Suprapubic skin (tissue), 4 donors: ENCODE data around the gene TRIM65. TPM values are rescaled to one million over a fixed set of nuclear protein-coding genes. Genes with fewer than 3 reads are reported as not detected.
A peak's percentile ranks its signal among the peaks of the same experiment; 100 is the strongest.

ENCODE experiments used
- DNase-seq, 2 donors: peaks; one replicate each; pipeline ENCODE4 v3.0.0-alpha.2; 2019; ENCODE audit warnings: low spot score in 2 of 2
- H3K27ac ChIP-seq: fragments of 200-600 bp; sonication (generic); one replicate; pipeline ENCODE4 v1.5.1; 2019
- H3K27me3 ChIP-seq: fragments of 200-600 bp; sonication (generic); one replicate; pipeline ENCODE4 v1.5.1; 2019
- H3K36me3 ChIP-seq: fragments of 200-600 bp; sonication (generic); one replicate; pipeline ENCODE4 v1.5.1; 2019
- H3K4me1 ChIP-seq: fragments of 200-600 bp; sonication (generic); one replicate; pipeline ENCODE4 v1.5.1; 2019
- H3K4me3 ChIP-seq: fragments of 200-600 bp; sonication (generic); one replicate; pipeline ENCODE4 v1.5.1; 2019; ENCODE audit warnings: mild to moderate bottlenecking
- H3K9me3 ChIP-seq: fragments of 200-600 bp; sonication (generic); one replicate; pipeline ENCODE4 v1.5.1; 2019
- CTCF ChIP-seq, 2 donors: fragments of 200-600 bp in 1 of 2; fragments of 450-650 bp in 1 of 2; sonication (generic) in 1 of 2; IDR thresholded peaks; one replicate each; pipeline ENCODE4 v1.5.1; 2016 to 2019; ENCODE audit warnings: antibody characterized with exemption in 2 of 2, mild to moderate bottlenecking in 1 of 2, moderate library complexity in 1 of 2
- EP300 ChIP-seq: sonication (generic); formaldehyde crosslinking; IDR thresholded peaks from one replicate; pipeline ENCODE4 v1.6.1; 2017; ENCODE audit warnings: antibody characterized with exemption
- POLR2A ChIP-seq, 2 donors: fragments of 450-650 bp; IDR thresholded peaks; one replicate each; pipeline ENCODE4 v1.6.1; 2017; ENCODE audit warnings: antibody characterized with exemption in 2 of 2, mild to moderate bottlenecking in 2 of 2, moderate library complexity in 2 of 2
- POLR2AphosphoS5 ChIP-seq, 3 donors: sonication (generic); formaldehyde crosslinking; IDR thresholded peaks; one replicate each; pipeline ENCODE4 v1.6.1; 2017; ENCODE audit warnings: antibody characterized with exemption in 3 of 3
- WGBS: methylation state at CpG from one replicate; pipeline ENCODE4 v1.1.5; 2018; 5-methylcytosine and 5-hydroxymethylcytosine counted together
- total RNA-seq, 4 donors: library from RNA; depleted of rRNA; stranded (reverse); fragments of >200 nt; gene quantifications; one replicate each; pipeline ENCODE4 v1.1.0, GENCODE V29; 2016

Gene TRIM65
- total RNA-seq, 4 donors from 2014 or later: 22.5 to 44.6 (median 32.1) TPM

- Histone ChIP-seq H3K27me3 (no peaks in the 10 kb centered on the region), H3K9me3 (no peaks in the 10 kb centered on the region), H3K4me3 (no peak overlapping the region), H3K4me1 (peaks cover 36% of the 10 kb centered on the region), H3K36me3 (peaks cover 45% of the 10 kb centered on the region), H3K27ac (no peak overlapping the region)
- WGBS: 91% methylated on average over 13 of the region's 23 CpGs
- TF ChIP-seq EP300 (no peak), CTCF (IDR thresholded peaks at IDR 0.05) (no peak), POLR2A (IDR thresholded peaks at IDR 0.05) (no peak), POLR2AphosphoS5 (IDR thresholded peaks at IDR 0.05) (no peak)
- DNase-seq: no peak
These were observed 3.2 kb upstream of the TRIM65 start for GRCh38 chr17:75899767-75900468.

GRCh38 chr17:75899353-75899752 is 2.6 kb upstream of the TRIM65 start:
- peaks cover 45% of the 10 kb centered on the region for H3K36me3 ChIP-seq
- peaks cover 41% of the 10 kb centered on the region for H3K4me1 ChIP-seq

GRCh38 chr17:75898791-75899190 is 2.0 kb upstream of the TRIM65 start:
- H3K36me3 ChIP-seq: peaks cover 45% of the 10 kb centered on the region
- TF ChIP-seq CTCF (IDR thresholded peaks at IDR 0.05) (no peak), EP300 (no peak), POLR2A (IDR thresholded peaks at IDR 0.05) (no peak)
- H3K9me3 ChIP-seq: no peaks in the 10 kb centered on the region
- no peaks in the 10 kb centered on the region for H3K27me3 ChIP-seq
- DNase-seq: no peak
- no peak overlapping the region for H3K27ac ChIP-seq
- no peak overlapping the region for H3K4me3 ChIP-seq
- peaks cover 41% of the 10 kb centered on the region for H3K4me1 ChIP-seq
- 94% methylated on average over 12 of the region's 16 CpGs for WGBS

More at GRCh38 chr17:75899353-75899752, 2.6 kb upstream of the TRIM65 start:
- DNase-seq: no peak
- H3K27ac ChIP-seq: no peak overlapping the region
- 89% methylated on average over 13 of the region's 13 CpGs for WGBS
- H3K4me3 ChIP-seq: no peak overlapping the region
- TF ChIP-seq POLR2AphosphoS5 (IDR thresholded peaks at IDR 0.05): no peak
- no peak for TF ChIP-seq EP300
- TF ChIP-seq CTCF (IDR thresholded peaks at IDR 0.05): no peak
- no peak for TF ChIP-seq POLR2A (IDR thresholded peaks at IDR 0.05)
- H3K27me3 ChIP-seq: no peaks in the 10 kb centered on the region
- no peaks in the 10 kb centered on the region for H3K9me3 ChIP-seq

GRCh38 chr17:75898065-75898464 is 1.3 kb upstream of the TRIM65 start:
- peaks cover 43% of the 10 kb centered on the region for H3K4me1 ChIP-seq
- H3K9me3 ChIP-seq: no peaks in the 10 kb centered on the region
- no peak overlapping the region for H3K27ac ChIP-seq
- TF ChIP-seq EP300 (no peak), CTCF (IDR thresholded peaks at IDR 0.05) (no peak), POLR2AphosphoS5 (IDR thresholded peaks at IDR 0.05) (no peak), POLR2A (IDR thresholded peaks at IDR 0.05) (no peak)
- WGBS: 71% methylated on average over 8 of the region's 8 CpGs
- H3K36me3 ChIP-seq: peaks cover 45% of the 10 kb centered on the region
- DNase-seq: no peak
- no peak overlapping the region for H3K4me3 ChIP-seq
- no peaks in the 10 kb centered on the region for H3K27me3 ChIP-seq

GRCh38 chr17:75897160-75898019 is 639 bp upstream of the TRIM65 start:
- H3K4me1 ChIP-seq: peaks cover 43% of the 10 kb centered on the region
- 54% methylated on average over 19 of the region's 37 CpGs for WGBS
- H3K4me3 ChIP-seq: peak overlapping the region; percentile 58
- no peaks in the 10 kb centered on the region for H3K9me3 ChIP-seq
- peaks cover 48% of the 10 kb centered on the region for H3K36me3 ChIP-seq
- TF ChIP-seq POLR2AphosphoS5 (IDR thresholded peaks at IDR 0.05) (no peak), POLR2A (IDR thresholded peaks at IDR 0.05) (no peak), EP300 (no peak), CTCF (IDR thresholded peaks at IDR 0.05) (no peak)
- H3K27ac ChIP-seq: peak overlapping the region; percentile 88
- no peak for DNase-seq
- no peaks in the 10 kb centered on the region for H3K27me3 ChIP-seq
